Chondrocyte (in vitro differentiated cells): Measurements from ENCODE around the gene NADSYN1. TPM values are rescaled to one million over a fixed set of nuclear protein-coding genes. Genes with fewer than 3 reads are reported as not detected.

Source experiments
- DNase-seq: peaks from one replicate; pipeline ENCODE4 v3.0.0; 2021; ENCODE audit warnings: mixed read lengths, low spot score
- H3K27ac Mint-ChIP-seq: one replicate; pipeline ENCODE4 v1.8.0; 2021; ENCODE audit warnings: mild to moderate bottlenecking, moderate library complexity, mixed read lengths; ENCODE audit not compliant: unreplicated experiment
- H3K27me3 Mint-ChIP-seq: 2 replicates; pipeline ENCODE4 v1.8.0; 2021; ENCODE audit warnings: low read depth, mixed read lengths
- H3K36me3 Mint-ChIP-seq: 2 replicates; pipeline ENCODE4 v1.8.0; 2021; ENCODE audit warnings: low read depth, mixed read lengths
- H3K4me1 Mint-ChIP-seq: 2 replicates; pipeline ENCODE4 v1.8.0; 2021; ENCODE audit warnings: low read depth, mild to moderate bottlenecking, mixed read lengths
- H3K4me3 Mint-ChIP-seq: one replicate; pipeline ENCODE4 v1.8.0; 2021; ENCODE audit warnings: mild to moderate bottlenecking, moderate library complexity, mixed read lengths; ENCODE audit not compliant: unreplicated experiment
- H3K9me3 Mint-ChIP-seq: 2 replicates; pipeline ENCODE4 v1.8.0; 2021; ENCODE audit warnings: low read depth, mixed read lengths
- CTCF ChIP-seq: fragments of 200-600 bp; sonication (generic); IDR thresholded peaks from 2 replicates; pipeline ENCODE4 v1.5.0; 2021; ENCODE audit warnings: antibody characterized with exemption, mild to moderate bottlenecking, moderate library complexity
- total RNA-seq: library from RNA; stranded (reverse); gene quantifications from 3 replicates; pipeline ENCODE4 v1.2.1, GENCODE V29; 2021

NADSYN1 gene
- total RNA-seq, 1 donor from 2014 or later, result 38.8 TPM

- peak overlapping the region; percentile 87 for H3K27ac Mint-ChIP-seq
- TF ChIP-seq CTCF, result no peak
Observed at GRCh38 chr11:71452199-71453036, 585 bp upstream of the NADSYN1 start.

GRCh38 chr11:71453918-71454304 lies 908 bp downstream of the NADSYN1 start:
- H3K27me3 Mint-ChIP-seq, result no peaks in the 10 kb centered on the region
- H3K27ac Mint-ChIP-seq, result peak overlapping the region; percentile 36
- no peaks in the 10 kb centered on the region for H3K9me3 Mint-ChIP-seq
- no peak for TF ChIP-seq CTCF
- peak overlapping the region; percentile 89 for H3K4me3 Mint-ChIP-seq
- H3K36me3 Mint-ChIP-seq, result peaks cover 13% of the 10 kb centered on the region
- peaks cover 37% of the 10 kb centered on the region for H3K4me1 Mint-ChIP-seq
- DNase-seq, result no peak

More at GRCh38 chr11:71452199-71453036, 585 bp upstream of the NADSYN1 start:
- no peak for DNase-seq
- peaks cover 43% of the 10 kb centered on the region for H3K4me1 Mint-ChIP-seq
- H3K27me3 Mint-ChIP-seq, result no peaks in the 10 kb centered on the region
- peaks cover 9% of the 10 kb centered on the region for H3K36me3 Mint-ChIP-seq
- no peaks in the 10 kb centered on the region for H3K9me3 Mint-ChIP-seq
- H3K4me3 Mint-ChIP-seq, result peak overlapping the region; percentile 89

- H3K36me3 Mint-ChIP-seq, result peaks cover 15% of the 10 kb centered on the region
- no peak for TF ChIP-seq CTCF
- H3K9me3 Mint-ChIP-seq, result no peaks in the 10 kb centered on the region
- DNase-seq, result no peak
- H3K27me3 Mint-ChIP-seq, result no peaks in the 10 kb centered on the region
- H3K4me1 Mint-ChIP-seq, result peaks cover 30% of the 10 kb centered on the region
- H3K27ac Mint-ChIP-seq, result no peak overlapping the region
- peak overlapping the region; percentile 89 for H3K4me3 Mint-ChIP-seq
Observed at GRCh38 chr11:71454470-71455113, 1.6 kb downstream of the NADSYN1 start.

GRCh38 chr11:71456294-71456693 lies 3.3 kb downstream of the NADSYN1 start:
- Mint-ChIP-seq H3K27me3 (no peaks in the 10 kb centered on the region), H3K4me1 (peaks cover 21% of the 10 kb centered on the region), H3K4me3 (no peak overlapping the region), H3K9me3 (no peaks in the 10 kb centered on the region), H3K27ac (no peak overlapping the region), H3K36me3 (peaks cover 30% of the 10 kb centered on the region)
- peak; percentile 59 for DNase-seq
- TF ChIP-seq CTCF, result no peak

GRCh38 chr11:71456831-71457230 lies 3.8 kb downstream of the NADSYN1 start:
- peaks cover 31% of the 10 kb centered on the region for H3K36me3 Mint-ChIP-seq
- no peaks in the 10 kb centered on the region for H3K27me3 Mint-ChIP-seq
- no peak overlapping the region for H3K27ac Mint-ChIP-seq
- no peaks in the 10 kb centered on the region for H3K9me3 Mint-ChIP-seq
- TF ChIP-seq CTCF, result no peak
- peak; percentile 14 for DNase-seq
- peaks cover 18% of the 10 kb centered on the region for H3K4me1 Mint-ChIP-seq
- no peak overlapping the region for H3K4me3 Mint-ChIP-seq
